WI38 (cell line): Measurements from ENCODE around the gene DCUN1D2.
"Not testable (repeated sequence)": the region's sequence is repeated elsewhere in the genome, so short reads cannot be mapped to it uniquely, and the experiment has no call there.

Source experiments
- H3K4me3 ChIP-seq: 2 replicates; pipeline ENCODE4 v1.5.1; 2011; ENCODE audit warnings: low read depth, mild to moderate bottlenecking, control low read depth, low read length
- CTCF ChIP-seq: IDR thresholded peaks from 2 replicates; pipeline ENCODE4 v1.5.1; 2012; ENCODE audit warnings: low read depth, mild to moderate bottlenecking, control low read depth, low read length

The DCUN1D2 gene

GRCh38 chr13:113445791-113446487, 44.6 kb downstream of the DCUN1D2 start:
- no peak overlapping the region for H3K4me3 ChIP-seq
- TF ChIP-seq CTCF, result no peak

GRCh38 chr13:113443991-113444390, 46.5 kb downstream of the DCUN1D2 start:
- no peak overlapping the region for H3K4me3 ChIP-seq
- TF ChIP-seq CTCF, result no peak

GRCh38 chr13:113442985-113443362, 47.5 kb downstream of the DCUN1D2 start:
- TF ChIP-seq CTCF, result no peak
- H3K4me3 ChIP-seq, result no peak overlapping the region

- no peak overlapping the region for H3K4me3 ChIP-seq
Measured at GRCh38 chr13:113442354-113442984, 48.0 kb downstream of the DCUN1D2 start.

GRCh38 chr13:113441661-113442060, 48.9 kb downstream of the DCUN1D2 start:
- TF ChIP-seq CTCF, result no peak
- no peak overlapping the region for H3K4me3 ChIP-seq

More at GRCh38 chr13:113442354-113442984, 48.0 kb downstream of the DCUN1D2 start:
- no peak for TF ChIP-seq CTCF

GRCh38 chr13:113437408-113438010, 53.0 kb downstream of the DCUN1D2 start:
- no peak for TF ChIP-seq CTCF
- H3K4me3 ChIP-seq, result no peak overlapping the region

GRCh38 chr13:113436866-113437265, 53.6 kb downstream of the DCUN1D2 start:
- H3K4me3 ChIP-seq, result not testable (repeated sequence)

GRCh38 chr13:113435907-113436306, 54.6 kb downstream of the DCUN1D2 start:
- not testable (repeated sequence) for H3K4me3 ChIP-seq
